ENCODE measurements around the gene TAS2R46.

DNA sequence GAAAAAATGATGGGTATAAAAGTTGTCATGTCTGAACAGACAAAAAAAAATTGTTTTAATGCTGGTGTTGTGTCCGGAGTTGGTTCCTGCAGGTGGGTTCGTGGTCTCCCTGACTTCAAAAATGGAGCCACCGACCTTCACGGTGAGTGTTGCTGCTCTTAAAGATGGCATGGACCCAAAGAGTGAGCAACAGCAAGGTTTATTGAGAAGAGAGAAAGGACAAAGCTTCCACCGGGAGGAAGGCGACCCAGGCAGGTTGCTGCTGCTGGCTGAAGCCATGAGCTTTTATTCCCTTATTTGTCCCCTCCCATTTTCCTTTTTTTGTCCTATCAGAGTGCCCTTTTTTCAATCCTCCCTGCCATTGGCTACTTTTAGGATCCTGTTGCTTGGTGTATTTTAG lies 30.8 kb downstream of the TAS2R46 start, which contains the start of gene TAS2R31:
- TF ChIP-seq POLR2AphosphoS5 (IDR thresholded peaks at IDR 0.05; ENCODE audit: low read depth) (no peak), CTCF (conservative IDR thresholded peaks at IDR 0.05; ENCODE audit: low read depth in 2 of 2) (no peak), CREB1 (CRISPR knock-in tag; IDR thresholded peaks at IDR 0.05; ENCODE audit: low read depth) (no peak), EZH2 (IDR thresholded peaks at IDR 0.05; ENCODE audit: low read depth, unreplicated experiment) (no peak), EZH2phosphoT487 (IDR thresholded peaks at IDR 0.05; ENCODE audit: unreplicated experiment) (no peak)
- TF ChIP-seq, protein P1, sequence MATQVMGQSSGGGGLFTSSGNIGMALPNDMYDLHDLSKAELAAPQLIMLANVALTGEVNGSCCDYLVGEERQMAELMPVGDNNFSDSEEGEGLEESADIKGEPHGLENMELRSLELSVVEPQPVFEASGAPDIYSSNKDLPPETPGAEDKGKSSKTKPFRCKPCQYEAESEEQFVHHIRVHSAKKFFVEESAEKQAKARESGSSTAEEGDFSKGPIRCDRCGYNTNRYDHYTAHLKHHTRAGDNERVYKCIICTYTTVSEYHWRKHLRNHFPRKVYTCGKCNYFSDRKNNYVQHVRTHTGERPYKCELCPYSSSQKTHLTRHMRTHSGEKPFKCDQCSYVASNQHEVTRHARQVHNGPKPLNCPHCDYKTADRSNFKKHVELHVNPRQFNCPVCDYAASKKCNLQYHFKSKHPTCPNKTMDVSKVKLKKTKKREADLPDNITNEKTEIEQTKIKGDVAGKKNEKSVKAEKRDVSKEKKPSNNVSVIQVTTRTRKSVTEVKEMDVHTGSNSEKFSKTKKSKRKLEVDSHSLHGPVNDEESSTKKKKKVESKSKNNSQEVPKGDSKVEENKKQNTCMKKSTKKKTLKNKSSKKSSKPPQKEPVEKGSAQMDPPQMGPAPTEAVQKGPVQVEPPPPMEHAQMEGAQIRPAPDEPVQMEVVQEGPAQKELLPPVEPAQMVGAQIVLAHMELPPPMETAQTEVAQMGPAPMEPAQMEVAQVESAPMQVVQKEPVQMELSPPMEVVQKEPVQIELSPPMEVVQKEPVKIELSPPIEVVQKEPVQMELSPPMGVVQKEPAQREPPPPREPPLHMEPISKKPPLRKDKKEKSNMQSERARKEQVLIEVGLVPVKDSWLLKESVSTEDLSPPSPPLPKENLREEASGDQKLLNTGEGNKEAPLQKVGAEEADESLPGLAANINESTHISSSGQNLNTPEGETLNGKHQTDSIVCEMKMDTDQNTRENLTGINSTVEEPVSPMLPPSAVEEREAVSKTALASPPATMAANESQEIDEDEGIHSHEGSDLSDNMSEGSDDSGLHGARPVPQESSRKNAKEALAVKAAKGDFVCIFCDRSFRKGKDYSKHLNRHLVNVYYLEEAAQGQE (IDR thresholded peaks at IDR 0.05; ENCODE audit: unreplicated experiment): no peak
